Embryonic facial prominence (tissue), 1 donor: Measurements from ENCODE around the gene GDI2.

ENCODE experiments used
- DNase-seq: peaks from one replicate; pipeline ENCODE4 v3.0.0-alpha.2; 2016; ENCODE audit errors: extremely low spot score

GDI2 gene

GRCh38 chr10:5742116-5742515 is 71.1 kb downstream of the GDI2 start:
- DNase-seq = no peak

DNA sequence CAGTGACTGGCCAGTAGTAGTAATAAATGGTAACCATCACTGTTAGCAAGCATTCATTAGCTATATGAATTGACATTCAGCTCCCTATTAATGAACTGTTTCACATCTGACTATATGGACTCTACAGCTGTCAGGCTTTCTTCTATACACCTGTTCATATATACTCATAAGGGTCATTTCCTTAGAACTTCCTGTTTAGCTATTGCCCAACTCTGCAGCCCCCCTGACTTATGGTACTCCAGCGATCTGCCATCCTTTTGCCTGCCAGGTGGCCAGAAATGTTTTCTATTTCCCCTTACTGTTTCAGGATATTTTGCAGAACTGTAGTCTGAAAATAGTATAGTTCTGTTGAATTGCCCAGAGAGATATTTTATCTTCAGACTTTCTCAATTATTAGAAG is 72.0 kb downstream of the GDI2 start:
- DNase-seq = no peak

DNA sequence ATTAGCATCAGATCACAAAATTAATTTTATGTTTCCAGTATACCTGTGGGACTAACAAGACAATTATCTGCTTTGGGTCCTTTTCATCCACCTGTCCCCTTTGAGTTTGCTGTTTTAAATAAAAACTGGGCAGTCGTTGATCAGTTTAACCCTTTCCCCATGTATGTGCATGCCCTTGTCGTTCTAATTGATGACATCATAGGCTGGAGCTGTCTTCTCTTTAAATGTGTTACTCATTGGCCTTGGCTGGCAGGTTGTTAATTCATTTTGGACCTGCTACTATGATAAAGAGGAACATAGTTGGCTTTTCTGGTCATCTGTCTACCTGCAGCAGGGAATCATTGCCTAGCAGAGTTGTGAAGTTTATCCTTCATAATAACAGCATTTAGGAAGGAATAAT is 74.8 kb downstream of the GDI2 start:
- no peak for DNase-seq

DNA sequence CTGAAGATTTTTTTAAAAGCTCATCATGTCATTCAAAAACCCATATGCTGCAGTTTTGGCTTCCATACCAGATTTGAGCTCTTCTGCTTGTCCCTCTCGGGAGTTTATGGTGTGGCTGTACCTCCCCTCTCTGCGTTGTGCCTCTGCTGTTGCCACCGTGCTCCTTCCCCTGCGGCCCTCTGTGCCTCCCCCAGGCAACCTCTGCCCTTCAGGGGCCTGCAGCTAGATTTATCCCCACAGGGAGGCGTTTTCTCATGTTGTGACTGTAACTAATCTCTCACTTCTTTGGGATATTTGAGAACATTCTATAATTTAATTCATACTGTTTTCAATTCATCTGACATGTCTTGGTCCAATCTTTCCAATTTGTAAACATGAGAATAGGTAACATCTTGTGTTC is 75.9 kb downstream of the GDI2 start:
- DNase-seq = no peak

GRCh38 chr10:5736591-5736990 is 76.6 kb downstream of the GDI2 start:
- no peak for DNase-seq

GRCh38 chr10:5735119-5735518 is 78.1 kb downstream of the GDI2 start:
- no peak for DNase-seq

DNA sequence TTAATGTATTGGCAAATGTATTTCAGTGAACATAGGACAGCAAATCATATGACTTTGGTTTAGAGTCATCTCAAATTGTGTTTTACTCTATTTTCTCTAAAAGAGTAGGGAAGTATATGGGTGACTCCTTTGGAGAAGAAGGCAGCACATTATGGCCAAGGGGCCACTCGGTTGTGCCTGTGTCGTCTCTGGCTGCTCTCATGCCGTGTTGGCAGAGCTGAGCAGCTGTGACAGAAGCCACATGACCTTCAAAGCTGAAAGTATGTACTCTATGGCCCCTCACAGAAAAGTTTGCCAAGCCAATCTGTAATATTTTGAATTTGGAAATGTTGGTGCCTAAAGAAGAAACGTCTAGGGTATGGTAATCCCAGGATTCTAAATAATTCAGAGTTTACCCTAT is 81.1 kb downstream of the GDI2 start:
- DNase-seq = no peak

- DNase-seq = no peak
Measured at GRCh38 chr10:5731559-5731958, 81.7 kb downstream of the GDI2 start.

DNA sequence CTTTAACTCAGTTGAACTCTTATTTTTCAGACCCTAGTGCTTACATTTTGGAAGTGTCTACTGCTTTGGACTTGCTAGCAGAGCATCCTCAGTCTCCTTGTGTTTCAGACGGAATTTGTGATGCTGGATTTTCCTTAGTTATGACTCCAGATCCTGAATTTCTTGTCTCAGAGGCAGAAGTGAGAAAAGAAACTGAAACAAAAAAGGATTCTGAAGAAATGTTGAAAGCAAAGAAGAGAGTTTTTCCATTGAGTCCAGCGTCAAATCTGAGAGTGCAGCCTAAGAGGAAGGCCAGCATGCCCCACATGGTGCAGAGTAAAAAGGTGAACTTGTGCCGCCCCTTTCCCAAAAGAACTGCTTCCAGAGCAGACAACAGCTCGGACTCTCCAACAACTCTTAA is 82.5 kb downstream of the GDI2 start:
- no peak for DNase-seq

DNA sequence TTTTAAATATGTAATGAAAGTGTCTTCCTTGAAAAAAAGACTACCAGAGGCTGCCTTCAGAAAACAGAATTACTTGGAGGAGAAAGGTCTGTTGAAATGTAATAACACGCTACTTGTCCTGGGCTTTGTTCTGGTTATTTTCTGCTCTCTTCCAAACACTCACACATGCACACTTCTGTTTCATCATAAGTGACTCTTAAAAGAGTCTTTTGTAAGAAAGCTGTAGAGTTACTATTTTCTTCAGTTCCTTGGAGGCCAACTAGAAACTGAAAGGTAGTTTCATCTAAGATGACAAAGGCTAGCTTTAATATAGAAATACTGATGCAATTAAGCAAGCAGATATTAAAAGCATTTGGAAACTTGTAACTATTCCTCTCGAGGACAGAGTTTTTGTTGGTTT is 89.5 kb downstream of the GDI2 start:
- no peak for DNase-seq

- no peak for DNase-seq
Measured at GRCh38 chr10:5720182-5720581, 93.1 kb downstream of the GDI2 start.

DNA sequence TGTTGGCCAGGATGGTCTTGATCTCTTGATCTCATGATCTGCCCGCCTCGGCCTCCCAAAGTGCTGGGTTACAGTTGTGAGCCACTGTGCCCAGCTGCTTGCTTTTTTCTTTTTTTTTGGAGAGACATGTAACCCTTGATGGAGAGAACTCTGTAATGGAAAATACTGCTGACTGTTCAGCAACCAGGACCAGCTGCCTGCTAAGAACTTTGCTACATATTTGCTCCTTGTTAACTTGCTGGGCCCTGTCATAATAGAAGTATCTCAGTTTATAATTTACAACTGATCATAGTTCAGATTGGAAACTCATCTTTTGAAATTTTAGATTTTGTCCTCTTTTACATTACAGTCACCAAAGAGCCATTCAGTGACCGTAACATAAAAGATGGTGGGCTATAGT is 93.7 kb downstream of the GDI2 start:
- DNase-seq = no peak
